ENCODE measurements around the gene DENND6A.

GRCh38 chr3:57727106-57727505, 34.2 kb upstream of the DENND6A start:
- TF ChIP-seq CTCF (conservative IDR thresholded peaks at IDR 0.05; ENCODE audit: low read length) (no peak), EZH2phosphoT487 (IDR thresholded peaks at IDR 0.05; ENCODE audit: borderline replicate concordance, low read depth, low read length) (no peak)

Measured in OCI-LY7 (cell line).